HEK293 (cell line): ENCODE measurements around the gene PTPRF.

Experiments
- CTCF ChIP-seq: fragments of 450-650 bp; formaldehyde crosslinking; IDR thresholded peaks from 2 replicates; pipeline ENCODE4 v1.5.1; 2016; ENCODE audit warnings: missing biosample characterization, missing genetic modification characterization
- ZBTB7A ChIP-seq: fragments of 450-650 bp; formaldehyde crosslinking; IDR thresholded peaks from 2 replicates; pipeline ENCODE4 v1.5.1; 2016; ENCODE audit warnings: low read depth, missing biosample characterization, missing genetic modification characterization
- ZNF341 ChIP-seq: fragments of 450-650 bp; formaldehyde crosslinking; IDR thresholded peaks from 2 replicates; pipeline ENCODE4; 2016; ENCODE audit warnings: low read depth, missing biosample characterization, missing genetic modification characterization
- TF ChIP-seq, protein P1 (sequence below): fragments of 450-650 bp; formaldehyde crosslinking; IDR thresholded peaks from 2 replicates; pipeline ENCODE4 v1.5.1; 2016; ENCODE audit warnings: missing biosample characterization, missing genetic modification characterization

DNA sequence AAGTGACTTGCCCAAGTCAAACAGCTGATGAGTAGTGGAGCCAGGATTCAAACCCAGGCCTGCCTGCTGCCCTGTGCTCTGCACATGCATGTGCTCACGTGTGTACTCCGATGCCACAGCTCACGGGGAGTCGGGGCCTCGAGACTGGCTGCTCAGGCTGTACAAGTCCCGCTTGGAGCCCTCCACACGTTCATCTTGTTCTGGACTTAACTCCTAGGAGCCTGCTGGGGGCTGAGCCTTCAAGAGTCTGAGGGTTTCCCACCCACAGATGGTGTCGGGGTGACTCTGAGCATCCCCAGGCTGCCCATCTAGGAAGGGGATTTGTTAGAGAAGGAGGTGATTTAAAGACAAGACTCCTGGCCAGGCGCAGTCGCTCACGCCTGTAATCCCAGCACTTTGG, 83.5 kb downstream of the PTPRF start:
- TF ChIP-seq CTCF (tag by site-specific recombination): no peak
- no peak for TF ChIP-seq ZBTB7A
- TF ChIP-seq, protein P1, sequence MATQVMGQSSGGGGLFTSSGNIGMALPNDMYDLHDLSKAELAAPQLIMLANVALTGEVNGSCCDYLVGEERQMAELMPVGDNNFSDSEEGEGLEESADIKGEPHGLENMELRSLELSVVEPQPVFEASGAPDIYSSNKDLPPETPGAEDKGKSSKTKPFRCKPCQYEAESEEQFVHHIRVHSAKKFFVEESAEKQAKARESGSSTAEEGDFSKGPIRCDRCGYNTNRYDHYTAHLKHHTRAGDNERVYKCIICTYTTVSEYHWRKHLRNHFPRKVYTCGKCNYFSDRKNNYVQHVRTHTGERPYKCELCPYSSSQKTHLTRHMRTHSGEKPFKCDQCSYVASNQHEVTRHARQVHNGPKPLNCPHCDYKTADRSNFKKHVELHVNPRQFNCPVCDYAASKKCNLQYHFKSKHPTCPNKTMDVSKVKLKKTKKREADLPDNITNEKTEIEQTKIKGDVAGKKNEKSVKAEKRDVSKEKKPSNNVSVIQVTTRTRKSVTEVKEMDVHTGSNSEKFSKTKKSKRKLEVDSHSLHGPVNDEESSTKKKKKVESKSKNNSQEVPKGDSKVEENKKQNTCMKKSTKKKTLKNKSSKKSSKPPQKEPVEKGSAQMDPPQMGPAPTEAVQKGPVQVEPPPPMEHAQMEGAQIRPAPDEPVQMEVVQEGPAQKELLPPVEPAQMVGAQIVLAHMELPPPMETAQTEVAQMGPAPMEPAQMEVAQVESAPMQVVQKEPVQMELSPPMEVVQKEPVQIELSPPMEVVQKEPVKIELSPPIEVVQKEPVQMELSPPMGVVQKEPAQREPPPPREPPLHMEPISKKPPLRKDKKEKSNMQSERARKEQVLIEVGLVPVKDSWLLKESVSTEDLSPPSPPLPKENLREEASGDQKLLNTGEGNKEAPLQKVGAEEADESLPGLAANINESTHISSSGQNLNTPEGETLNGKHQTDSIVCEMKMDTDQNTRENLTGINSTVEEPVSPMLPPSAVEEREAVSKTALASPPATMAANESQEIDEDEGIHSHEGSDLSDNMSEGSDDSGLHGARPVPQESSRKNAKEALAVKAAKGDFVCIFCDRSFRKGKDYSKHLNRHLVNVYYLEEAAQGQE (tag by site-specific recombination): no peak
- TF ChIP-seq ZNF341 (tag by site-specific recombination): no peak
